Measurements from ENCODE around the gene LBR.

LBR gene

DNA sequence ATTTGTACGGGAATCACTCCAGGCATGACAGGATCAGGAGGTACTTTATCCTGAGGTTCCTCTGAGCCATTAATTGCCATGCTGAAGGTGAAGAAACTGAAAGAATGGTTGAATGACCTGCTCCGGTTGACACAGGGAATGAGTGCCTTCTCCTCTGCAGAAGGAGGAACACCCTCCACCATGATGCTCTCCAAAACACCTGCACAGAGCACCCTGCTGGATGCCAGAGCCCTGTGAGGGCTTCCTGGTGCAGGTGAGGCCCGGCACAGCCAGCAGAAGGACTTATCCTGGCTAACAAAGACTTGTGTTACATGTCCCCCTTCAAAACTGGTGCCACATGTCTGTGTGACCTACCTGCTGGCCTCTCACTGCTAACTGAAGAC is 14.3 kb upstream of the LBR start:
- no peak for DNase-seq

DNA sequence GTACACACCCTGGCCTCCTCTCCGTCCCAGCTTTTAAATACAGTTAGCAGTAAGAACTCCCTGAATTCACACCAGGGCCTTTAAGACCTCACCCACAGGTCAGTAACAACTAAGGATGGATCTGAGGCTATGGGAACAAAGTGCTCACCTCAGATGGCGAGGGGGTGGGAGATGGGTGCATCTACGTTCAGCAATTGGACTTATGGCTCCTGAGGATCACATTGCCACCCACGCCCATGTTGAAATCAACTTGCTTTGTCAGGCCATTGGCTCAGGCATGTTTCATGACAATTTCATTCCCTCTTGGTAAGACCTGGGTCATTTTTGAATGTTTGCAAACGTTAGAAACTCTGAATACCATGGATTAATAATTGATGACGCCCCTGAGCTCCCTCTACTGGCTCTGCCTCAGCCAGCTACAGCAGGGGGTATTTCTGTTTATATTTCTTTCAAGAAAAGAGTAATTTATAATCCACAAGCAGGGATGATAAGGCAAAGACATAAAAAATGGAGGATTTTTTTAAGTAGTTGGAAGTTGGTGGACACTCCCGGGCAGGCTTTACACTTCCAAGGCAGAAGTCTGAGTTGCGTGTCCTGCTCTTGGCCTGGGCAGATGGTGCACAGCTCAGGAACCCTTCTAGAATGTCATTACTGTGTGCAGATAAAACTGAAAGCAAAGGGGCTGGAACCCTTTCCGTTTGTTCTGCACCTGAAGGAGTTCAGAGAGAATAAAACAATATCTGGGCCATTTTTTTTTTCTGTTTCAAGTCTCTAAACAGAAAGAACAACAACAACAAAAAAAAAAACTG is 13.7 kb upstream of the LBR start:
- peak; percentile 15 for DNase-seq

DNA sequence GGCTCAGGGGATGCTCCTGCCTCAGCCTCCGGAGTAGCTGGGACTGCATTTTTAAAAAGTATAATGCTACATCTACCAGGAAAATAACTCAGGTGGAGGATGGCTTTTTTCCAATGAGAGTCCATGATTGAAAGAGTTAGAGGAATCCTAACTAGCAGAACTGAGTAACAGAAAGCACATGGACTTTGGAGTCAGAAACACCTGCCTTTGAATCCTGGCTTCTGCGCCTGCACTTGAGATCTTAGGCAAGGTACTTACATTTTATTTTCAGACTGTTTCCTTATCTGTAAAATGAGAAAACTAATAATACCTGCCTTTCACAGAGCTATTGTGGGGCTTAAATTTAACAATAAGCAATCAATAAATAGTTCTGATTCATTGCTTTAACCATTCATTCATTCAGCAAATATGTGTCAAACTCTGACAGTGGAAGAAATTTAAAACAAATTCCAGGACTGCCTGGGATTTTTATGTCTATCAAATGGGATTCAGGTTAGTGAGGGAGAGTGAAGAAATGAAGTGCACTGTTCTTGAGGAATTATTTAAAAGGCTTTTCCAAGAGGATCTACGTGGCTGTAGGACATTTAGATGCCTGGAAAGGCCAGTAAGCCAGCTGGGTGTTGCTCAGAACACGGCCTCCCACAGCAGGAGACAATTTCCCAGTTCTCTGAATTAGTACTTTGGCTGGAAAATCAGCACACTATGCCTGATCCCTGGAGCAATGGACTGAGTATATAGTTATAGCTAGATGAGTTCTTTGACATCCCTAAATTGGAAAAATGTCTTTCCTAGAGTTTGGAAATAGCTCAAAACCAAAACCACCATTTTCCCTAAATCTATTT is 12.8 kb upstream of the LBR start:
- no peak for DNase-seq

DNA sequence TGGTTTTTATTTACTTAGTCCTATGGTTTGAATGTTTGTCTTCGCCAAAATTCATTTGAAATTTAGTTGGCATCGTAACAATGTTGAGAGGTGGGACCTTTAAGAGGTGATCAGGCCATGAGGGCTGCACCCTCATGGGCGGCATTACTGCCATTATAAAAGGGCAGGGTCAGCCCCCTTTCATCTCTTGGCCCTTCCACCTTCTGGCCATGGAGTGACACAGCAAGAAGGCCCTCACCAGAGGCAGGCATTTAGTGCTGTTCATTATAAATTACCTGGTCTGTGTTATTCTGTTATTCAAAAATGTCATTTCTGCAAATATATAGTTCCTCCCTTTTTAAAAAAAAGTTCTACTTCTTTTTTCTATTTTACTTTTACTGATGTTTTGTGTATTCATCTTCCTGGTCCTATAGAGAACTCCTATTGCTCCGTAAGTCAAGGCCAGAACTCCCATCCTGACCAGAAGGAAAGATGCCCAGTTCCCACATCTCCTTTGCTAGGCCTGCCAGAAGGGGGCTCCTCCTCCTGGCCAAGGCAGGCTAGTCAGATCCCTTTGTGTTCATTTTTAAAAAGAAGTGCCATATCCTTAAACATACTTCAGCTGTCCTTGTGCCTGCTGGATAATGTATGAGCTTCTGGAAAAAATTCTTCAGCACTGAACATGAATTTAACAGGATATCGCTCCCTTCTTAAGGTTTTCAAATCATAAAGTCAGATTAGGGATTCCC is 10.0 kb upstream of the LBR start:
- no peak for DNase-seq

DNA sequence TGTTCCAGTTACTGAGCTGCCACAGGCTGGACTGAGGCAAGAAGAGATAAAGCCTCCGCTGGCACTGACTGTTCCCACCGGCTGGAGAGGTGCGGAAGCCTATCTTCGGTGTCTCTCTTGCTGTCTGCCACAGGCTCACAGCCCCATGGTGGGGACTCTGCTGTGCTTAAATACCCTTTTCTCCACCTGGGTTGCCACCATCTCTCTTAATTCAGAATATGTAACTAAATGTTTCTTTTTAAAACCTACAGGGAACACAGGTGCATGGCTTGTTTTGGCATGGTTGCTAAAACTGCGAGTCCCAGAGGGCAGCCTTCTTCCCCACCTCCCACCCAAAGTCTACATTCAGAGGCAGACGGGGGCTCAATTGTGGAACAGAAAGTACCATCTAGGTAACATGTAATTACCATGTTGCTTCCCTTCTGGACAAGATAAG is 8.1 kb upstream of the LBR start:
- DNase-seq, result no peak

DNA sequence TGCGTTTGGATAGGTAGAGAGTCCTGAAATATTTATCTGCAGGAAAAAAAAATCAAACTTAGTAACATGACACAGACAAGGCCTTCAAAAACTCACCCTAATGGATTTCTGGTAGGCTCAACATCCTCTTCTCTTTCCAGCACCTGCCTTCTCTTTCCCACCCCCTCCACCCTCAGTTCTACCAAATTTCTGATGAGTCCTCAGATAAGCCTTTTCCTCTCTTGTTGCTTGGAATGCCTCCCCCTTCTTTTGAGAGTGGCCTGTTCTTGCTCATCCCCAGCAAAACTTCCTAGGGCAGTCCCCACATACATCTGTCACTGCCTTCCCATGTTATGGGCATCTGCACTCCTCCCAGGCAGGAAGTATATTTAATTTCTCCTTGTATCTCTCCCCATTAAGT is 7.6 kb upstream of the LBR start:
- DNase-seq, result no peak

DNA sequence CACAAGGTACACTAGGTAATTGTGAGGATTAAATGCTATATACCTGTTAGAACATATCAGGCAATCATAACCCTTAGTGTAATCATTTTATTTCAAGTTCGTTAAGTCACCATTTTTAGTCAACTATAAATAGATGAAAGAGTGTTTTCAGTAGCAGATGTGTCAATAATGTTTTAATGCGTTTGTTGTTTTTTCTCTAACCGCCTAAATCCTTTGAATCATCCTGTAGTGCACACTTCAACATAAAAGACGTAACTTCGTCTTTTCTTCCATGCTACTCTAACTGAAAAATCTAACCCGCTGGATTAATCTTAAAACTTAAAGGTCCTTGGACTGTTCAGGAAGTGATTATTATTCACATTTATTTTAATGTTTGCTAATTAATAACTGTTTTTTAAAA is 7.2 kb upstream of the LBR start:
- DNase-seq, result no peak

DNA sequence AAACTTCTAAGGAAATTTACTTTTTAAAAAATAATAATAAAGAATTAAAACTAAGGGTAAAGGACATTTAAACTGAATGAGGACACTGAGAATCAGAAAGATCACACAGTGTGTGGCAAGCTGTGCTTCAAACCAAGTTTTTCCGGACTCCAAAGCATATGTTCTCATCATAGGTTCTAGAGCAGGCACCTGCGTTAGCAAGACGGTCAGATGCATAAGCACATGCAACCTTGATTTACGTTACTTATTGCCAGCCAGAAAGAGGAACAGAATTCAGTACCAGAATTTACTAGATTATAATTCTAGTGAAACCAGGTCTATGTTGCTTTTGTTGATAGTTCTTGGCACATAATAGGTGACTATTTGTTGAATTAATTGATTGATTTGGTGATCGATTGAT is 6.2 kb upstream of the LBR start:
- DNase-seq, result no peak

DNA sequence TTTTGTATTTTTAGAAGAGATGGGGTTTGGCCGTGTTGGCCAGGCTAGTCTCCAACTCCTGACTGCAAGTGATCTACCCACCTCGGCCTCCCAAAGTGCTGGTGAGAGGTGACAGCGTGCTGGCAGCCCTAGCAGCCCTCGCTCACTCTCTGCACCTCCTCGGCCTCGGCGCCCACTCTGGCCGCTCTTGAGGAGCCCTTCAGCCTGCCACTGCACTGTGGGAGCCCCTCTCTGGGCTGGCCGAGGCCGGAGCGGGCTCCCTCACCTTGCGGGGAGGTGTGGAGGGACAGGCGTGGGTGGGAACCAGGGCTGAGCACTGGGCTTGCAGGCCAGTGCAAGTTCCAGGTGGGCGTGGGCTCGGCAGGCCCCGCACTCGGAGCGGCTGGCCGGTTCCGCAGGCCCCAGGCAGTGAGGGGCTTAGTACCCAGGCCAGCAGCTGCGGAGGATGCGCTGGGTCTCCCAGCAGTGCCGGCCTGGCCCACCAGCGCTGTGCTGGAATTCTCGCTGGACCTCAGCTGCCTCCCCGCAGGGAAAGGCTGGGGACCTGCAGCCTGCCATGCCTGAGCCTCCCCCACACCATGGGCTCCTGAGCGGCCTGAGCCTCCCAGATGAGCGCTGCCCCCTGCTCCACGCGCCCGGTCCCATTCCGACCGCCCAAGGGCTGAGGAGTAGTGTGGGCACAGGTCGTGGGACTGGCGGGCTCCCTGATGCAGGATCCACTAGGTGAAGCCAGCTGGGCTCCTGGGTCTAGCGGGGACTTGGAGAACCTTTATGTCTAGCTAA is 3.4 kb upstream of the LBR start:
- no peak for DNase-seq

DNA sequence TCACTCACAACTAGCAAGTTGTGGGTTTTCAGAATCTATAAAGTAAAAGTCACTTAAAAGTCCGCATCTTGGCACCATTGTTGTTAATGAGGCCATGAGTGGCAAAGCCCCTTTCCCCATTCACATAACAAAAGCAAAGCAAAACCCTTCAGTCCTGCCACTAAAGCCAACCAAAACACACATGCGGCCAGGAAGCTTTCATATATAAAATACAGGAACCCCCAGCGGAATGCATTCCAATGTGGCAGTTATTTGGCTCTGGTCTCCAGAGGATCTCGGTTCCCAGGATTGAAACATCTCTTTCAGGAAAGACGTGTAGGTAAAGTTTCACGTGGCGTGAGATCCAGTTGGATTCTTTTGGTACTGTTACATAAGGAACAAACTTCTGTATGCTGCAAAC is 2.5 kb upstream of the LBR start:
- DNase-seq, result no peak

DNA sequence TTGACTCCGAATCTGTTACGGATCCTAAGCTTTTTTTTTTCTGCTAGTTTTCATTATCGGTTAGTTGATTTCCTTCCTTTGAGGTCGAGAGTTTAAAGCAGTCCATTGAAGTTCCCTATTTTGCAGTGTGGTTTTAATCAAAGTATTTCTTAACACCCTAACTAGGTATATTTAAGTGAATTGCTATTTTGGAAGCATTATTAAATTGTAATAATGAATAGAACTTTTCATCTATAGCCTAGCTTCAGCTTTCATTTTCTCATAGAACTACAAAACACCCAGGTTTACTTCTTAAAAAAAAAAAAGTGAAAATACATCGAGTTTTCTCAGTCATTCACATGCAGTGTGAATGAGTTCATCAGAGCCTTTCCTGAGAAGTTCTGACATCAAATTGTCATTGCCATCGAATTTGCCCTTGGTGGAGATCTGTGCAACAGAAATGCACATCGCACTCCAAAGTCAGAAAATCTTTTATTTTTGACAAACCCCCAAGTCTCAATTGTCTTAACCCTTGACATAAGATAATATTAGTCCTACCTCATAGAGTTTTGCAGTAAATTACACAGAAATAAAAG is 1.1 kb upstream of the LBR start:
- DNase-seq, result peak; percentile 7

DNA sequence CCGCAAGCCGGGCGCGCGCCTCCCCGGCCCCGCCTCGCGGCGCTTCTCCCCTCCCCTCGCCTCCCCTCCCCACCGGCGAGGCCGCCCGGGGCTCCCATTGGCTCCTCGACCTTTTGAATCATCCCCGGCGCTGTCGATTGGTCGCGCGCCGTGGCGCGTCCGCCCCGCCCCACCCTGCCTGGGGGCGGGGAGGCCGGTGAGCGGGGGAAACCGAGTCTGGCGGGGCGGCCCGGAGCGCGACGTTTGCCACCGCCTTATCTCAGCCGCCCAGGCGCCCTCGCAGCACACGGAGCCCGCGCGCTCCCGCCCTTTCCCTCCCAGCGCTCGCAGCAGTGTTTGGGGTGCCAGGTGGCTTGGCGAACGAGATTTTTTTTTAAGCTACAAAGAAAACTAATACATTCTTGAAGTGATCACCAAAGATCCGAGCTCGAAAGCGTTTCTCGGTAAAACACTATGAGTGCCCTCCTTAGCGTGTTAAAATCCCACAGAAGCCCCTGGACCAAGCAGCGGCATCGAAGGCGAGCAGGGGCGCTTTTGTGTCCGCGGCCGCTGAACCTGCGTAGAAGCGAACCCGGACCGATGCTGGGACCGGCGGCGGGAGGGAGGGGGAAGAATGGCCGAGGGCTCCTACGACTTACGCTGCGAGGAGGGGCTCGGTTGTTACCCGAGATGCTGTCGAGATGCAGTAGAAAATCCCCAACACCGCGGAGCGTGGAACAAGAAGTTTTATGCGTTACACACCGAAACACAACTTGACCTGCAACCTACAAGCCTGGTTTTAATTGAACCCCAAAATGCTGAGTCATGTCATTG is 436 bp upstream of the LBR start:
- DNase-seq, result peak; percentile 94

DNA sequence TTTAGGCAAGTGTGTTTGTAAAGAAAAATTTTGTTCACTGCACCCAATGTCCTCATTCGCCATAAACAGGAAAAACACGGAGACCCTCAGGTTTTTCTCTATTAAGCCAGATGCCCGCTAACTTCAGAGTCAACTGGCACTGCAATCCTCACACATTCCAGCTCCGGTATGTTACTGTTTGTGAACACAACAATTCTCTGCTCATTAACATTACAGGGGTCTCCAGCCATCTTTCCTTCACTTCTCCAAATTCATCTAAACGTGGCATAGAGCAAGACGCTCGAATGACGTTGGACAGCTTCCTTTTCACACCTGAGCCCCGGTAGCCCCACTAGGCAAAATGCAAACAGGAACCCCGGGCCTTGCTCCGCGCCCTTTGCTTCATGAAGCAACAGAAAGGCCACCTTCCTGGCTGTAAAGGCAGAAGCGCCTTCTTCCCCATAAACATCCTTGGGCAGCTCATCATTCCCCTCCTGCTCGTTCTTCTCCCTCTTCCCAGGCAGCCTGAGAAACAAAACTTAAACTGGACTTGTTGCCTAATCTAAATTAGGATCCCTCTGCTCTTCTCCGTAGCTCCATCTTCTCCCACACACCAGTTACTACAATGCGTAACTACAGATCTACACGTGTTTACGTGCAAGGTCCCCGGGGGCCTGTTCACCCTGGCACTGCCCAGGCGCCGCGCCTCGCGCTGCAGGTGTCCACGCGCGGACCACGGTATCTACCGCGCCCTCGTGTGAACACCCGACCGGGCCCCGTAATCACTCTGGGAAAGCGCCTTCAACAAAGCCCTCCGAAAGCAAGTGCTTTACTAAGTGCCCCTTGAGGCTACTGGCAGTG is 1.2 kb downstream of the LBR start:
- DNase-seq, result peak; percentile 39

DNA sequence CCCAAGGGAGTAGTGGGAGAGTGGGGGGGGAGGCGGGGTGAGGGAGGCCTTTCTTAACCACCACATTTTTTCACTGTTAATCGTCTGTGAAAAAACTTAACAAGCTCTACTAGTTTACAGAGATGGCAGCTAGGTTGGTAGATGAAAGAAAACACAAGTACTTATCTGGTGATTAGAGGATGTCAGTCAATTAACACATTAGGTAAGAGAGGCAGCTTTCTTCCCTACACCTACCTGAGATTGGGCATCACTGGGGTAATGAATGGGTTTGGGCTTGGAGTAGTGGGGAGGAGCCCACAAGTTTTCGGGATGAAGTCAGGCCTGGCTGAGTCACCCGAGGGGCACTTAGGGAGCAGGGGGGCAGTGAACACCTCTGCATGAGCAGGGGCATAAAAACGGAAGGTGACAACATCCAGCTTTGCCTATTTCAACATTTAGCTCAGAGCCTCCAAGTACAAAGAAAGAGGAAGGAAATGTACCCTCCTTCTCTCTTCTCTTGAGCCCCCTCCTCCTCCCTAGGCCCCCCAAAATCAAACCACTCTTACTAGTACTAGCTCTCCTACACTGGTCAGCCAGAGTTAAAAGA is 2.5 kb downstream of the LBR start:
- DNase-seq, result peak; percentile 4

DNA sequence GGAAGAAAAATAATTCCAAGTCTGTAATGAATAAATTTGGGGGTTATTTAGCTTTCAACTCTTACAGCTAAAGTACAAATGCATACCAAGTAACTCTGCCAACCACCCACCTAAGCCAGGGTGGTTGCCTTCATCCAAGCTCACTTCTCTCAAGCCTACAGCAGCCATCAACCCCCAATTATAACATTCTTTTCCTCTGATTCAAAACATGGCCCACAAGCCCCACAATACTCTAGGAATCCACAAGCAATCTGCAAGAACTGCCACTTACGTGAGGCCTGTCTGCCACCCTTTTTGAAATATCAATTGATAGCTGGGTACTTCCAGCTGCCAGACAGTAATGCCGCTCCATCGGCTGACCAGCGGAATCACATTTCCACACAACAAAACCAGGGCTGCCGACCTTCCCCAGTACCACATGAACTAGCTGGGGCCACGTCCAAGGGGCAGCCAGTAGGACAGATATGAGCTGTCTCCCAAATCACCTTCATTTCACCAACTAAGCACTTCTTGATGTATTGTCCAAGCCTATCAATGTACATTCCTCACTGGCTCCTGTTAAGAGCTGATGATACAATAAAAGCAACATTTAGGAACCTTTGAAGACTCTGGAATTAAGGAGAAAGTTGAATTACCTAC is 3.2 kb downstream of the LBR start:
- DNase-seq, result no peak

DNA sequence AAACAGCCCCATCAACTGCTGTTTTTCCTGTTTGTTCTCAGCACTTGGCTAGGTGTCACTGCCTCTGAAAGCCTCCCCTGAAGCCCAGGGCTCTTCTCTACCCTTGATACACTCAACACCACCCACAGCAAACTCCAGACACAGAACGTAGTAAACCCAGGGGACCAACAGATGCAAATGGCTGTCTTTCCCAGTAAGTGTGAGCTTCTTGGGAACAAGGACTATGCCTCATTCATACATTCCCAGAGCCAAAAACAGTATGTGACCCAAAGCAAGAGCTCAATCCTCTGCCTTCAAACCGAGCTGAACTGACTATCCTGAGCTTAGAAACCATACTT is 4.4 kb downstream of the LBR start:
- no peak for DNase-seq

DNA sequence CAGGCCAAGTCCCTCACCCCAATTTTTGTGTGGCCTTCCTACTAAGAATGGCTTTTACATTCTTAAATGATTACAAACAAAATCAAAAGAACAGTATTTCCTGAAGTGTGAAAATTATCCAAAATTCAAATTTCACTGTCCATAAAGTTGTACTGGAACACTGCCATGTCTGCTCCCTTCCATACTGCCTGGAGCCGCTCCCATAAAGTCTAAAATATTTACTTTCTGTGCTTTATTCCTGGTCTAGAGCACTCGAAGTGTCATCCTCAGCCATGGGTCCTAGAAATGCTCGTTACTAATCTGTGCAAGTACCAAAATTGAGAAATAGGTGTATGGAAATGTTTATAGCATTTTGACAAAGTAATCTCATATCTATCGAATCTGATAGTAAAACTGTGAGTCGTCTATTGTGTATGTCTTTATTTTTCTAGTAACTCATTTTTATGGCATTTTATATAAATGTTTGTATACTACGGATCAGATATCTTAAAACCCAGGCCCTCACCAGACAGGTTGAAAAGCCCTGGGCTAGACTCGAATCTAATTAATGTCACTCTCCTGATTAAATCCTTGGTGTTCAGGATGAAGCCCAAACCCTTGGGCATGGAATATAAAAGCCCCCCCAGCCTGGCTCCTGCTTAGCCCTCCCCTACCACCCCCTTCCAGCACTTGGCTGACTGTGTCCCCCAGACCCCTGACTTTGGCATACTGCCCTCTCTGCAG is 4.9 kb downstream of the LBR start:
- no peak for DNase-seq

DNA sequence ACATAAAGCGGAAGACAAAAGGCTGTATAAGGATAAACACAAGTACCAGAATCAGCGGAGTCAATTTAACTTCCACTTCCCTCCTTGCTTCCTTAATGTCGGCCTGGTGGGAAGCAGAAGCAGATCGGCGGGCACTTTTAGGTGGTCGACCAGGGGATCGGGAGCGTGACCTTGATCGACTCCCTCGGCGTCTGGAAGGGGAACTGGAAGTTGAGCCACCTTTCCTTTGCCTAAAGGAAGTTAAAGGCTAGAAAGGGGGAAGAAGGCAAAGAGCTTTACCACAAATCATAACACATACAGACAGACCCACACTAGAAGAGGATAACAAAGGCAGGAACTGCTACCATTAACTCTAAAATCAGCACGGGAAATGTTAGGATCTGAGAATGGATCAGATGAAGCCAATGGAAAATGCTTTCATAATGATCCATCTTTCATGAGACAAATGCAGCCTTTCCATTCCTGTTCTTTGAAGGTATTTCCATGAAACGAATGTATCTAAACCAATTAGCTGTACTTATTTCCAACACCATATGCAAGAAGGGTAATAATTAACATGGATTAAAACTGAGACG is 5.7 kb downstream of the LBR start:
- no peak for DNase-seq

DNA sequence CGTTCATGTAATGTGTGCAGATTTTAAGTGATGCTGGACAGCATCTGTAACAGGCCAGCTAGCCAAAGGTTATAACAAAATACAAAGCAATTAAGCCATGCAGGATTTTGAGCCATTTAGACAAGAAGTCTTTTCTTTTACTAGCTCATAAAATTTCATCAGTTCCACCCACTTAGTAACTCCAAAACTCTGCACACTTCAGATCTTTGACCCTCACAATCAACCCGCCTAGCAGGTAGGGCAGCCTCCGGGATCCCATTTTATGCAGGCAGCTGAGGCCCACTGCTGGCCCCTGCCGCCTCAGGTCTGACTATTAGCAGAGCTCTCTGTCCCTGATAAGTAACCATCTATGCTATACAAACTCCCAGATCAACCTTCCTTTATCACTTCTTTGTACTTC is 9.2 kb downstream of the LBR start:
- no peak for DNase-seq
